ENCODE data around the gene VCL. TPM values are rescaled to one million over a fixed set of nuclear protein-coding genes. Genes with fewer than 3 reads are reported as not detected.
A peak's percentile ranks its signal among the peaks of the same experiment; 100 is the strongest.

The VCL gene
- total and polyA plus RNA-seq, 9 of the 15 experiments (the other 6 are each of a cell fraction or from before 2014, with no cell fraction given), result 29.8 to 186 (median 76.4) TPM

DNA sequence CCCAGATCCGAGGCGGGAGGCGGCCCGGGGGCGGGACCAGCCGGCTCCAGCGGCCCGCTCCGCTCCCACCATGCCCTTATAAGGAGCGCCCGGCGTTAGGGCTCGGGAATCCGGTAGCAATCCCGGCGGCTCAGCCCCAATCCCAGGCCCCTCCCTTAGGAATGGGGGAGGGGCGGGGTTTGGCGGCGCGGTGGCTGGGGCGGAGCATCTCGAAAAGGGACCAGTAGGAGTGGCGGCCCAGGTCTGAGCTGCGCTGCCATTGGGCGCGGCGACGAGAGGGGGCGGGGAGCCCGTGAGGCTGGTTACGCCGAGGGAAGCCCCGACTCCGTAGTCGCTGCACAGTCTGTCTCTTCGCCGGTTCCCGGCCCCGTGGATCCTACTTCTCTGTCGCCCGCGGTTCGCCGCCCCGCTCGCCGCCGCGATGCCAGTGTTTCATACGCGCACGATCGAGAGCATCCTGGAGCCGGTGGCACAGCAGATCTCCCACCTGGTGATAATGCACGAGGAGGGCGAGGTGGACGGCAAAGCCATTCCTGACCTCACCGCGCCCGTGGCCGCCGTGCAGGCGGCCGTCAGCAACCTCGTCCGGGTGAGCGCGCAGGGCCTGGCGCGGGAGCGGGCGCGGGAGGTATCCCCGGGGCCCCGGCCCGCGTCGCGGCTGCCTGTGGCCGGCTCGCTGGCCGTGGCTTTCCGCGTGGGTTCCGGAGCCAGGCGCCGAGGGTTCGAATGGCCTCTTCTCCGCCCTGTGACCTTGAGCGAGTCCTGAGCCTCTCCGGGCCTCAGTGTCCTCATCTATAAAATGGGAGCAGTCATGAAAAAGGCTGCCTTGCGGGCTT, at the start of gene VCL (continued):
- TF ChIP-seq, protein P1, sequence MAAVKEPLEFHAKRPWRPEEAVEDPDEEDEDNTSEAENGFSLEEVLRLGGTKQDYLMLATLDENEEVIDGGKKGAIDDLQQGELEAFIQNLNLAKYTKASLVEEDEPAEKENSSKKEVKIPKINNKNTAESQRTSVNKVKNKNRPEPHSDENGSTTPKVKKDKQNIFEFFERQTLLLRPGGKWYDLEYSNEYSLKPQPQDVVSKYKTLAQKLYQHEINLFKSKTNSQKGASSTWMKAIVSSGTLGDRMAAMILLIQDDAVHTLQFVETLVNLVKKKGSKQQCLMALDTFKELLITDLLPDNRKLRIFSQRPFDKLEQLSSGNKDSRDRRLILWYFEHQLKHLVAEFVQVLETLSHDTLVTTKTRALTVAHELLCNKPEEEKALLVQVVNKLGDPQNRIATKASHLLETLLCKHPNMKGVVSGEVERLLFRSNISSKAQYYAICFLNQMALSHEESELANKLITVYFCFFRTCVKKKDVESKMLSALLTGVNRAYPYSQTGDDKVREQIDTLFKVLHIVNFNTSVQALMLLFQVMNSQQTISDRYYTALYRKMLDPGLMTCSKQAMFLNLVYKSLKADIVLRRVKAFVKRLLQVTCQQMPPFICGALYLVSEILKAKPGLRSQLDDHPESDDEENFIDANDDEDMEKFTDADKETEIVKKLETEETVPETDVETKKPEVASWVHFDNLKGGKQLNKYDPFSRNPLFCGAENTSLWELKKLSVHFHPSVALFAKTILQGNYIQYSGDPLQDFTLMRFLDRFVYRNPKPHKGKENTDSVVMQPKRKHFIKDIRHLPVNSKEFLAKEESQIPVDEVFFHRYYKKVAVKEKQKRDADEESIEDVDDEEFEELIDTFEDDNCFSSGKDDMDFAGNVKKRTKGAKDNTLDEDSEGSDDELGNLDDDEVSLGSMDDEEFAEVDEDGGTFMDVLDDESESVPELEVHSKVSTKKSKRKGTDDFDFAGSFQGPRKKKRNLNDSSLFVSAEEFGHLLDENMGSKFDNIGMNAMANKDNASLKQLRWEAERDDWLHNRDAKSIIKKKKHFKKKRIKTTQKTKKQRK (IDR thresholded peaks at IDR 0.05; ENCODE audit: borderline replicate concordance, low read depth, low read length), result no peak
- TF ChIP-seq JUN (IDR thresholded peaks at IDR 0.05; ENCODE audit: borderline replicate concordance, low read depth, low read length), result 0 out of 2 replicates have a peak, but pooled peaks have one; percentile 0
- TF ChIP-seq JUN (CRISPR knock-in tag; IDR thresholded peaks at IDR 0.05; ENCODE audit: borderline replicate concordance), result no peak
- no peak for TF ChIP-seq ZBTB8A (IDR thresholded peaks at IDR 0.05; ENCODE audit: partially characterized antibody)
- TF ChIP-seq TEAD2 (tag; IDR thresholded peaks at IDR 0.05), result peak; percentile 29; the same call in 1 of the 2 replicates
- peak; percentile 69; the same call in 1 of the 2 replicates for TF ChIP-seq POLR2AphosphoS2 (IDR thresholded peaks at IDR 0.05; ENCODE audit: low read length)
- no peak for TF ChIP-seq ZNF121 (CRISPR knock-in tag; conservative IDR thresholded peaks at IDR 0.05)
- TF ChIP-seq FOXJ3 (CRISPR knock-in tag; IDR thresholded peaks at IDR 0.05), result no peak
- no peak for TF ChIP-seq ZNF384 (IDR thresholded peaks at IDR 0.05; ENCODE audit: low read depth, low read length)
- TF ChIP-seq MCM5 (IDR thresholded peaks at IDR 0.05; ENCODE audit: low read depth), result no peak
- TF ChIP-seq, protein P2, sequence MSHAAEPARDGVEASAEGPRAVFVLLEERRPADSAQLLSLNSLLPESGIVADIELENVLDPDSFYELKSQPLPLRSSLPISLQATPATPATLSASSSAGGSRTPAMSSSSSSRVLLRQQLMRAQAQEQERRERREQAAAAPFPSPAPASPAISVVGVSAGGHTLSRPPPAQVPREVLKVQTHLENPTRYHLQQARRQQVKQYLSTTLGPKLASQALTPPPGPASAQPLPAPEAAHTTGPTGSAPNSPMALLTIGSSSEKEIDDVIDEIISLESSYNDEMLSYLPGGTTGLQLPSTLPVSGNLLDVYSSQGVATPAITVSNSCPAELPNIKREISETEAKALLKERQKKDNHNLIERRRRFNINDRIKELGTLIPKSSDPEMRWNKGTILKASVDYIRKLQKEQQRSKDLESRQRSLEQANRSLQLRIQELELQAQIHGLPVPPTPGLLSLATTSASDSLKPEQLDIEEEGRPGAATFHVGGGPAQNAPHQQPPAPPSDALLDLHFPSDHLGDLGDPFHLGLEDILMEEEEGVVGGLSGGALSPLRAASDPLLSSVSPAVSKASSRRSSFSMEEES (CRISPR knock-in tag; IDR thresholded peaks at IDR 0.05), result no peak
- TF ChIP-seq ZNF354B (CRISPR knock-in tag; IDR thresholded peaks at IDR 0.05), result no peak
- TF ChIP-seq ZNF764 (CRISPR knock-in tag; IDR thresholded peaks at IDR 0.05; ENCODE audit: low read depth), result no peak
- no peak for TF ChIP-seq POLR3A (IDR thresholded peaks at IDR 0.05; ENCODE audit: borderline replicate concordance, extremely low read depth, insufficient read depth, insufficient read length)

Data from K562 (cell line).